MM.1S (cell line): ENCODE results near the gene ACACB.

Source experiments
- DNase-seq: peaks from one replicate; pipeline ENCODE4 v3.0.0-alpha.2; 2015
- H2AFZ ChIP-seq: fragments of 300-600 bp; sonication (generic); 2 replicates; pipeline ENCODE4 v1.6.0; 2016; ENCODE audit warnings: antibody characterized with exemption, low read length
- H3F3A ChIP-seq: fragments of 300-600 bp; sonication (generic); 2 replicates; pipeline ENCODE4 v1.6.1; 2016; ENCODE audit warnings: mild to moderate bottlenecking, antibody characterized with exemption, low read length, moderate library complexity, mixed read lengths; ENCODE audit not compliant: insufficient read depth
- H3K27ac ChIP-seq: fragments of 300-600 bp; sonication (generic); 2 replicates; pipeline ENCODE4 v1.5.1; 2016; ENCODE audit warnings: mild to moderate bottlenecking, low read length
- H3K27me3 ChIP-seq: fragments of 300-600 bp; sonication (generic); replicated peaks from 2 replicates; pipeline ENCODE4 v1.6.0; 2016; ENCODE audit warnings: low read length; ENCODE audit not compliant: insufficient read depth
- H3K36me3 ChIP-seq: fragments of 300-600 bp; sonication (generic); replicated peaks from 2 replicates; pipeline ENCODE4 v1.6.1; 2016; ENCODE audit warnings: mild to moderate bottlenecking, low read length, mixed read lengths; ENCODE audit not compliant: insufficient read depth
- H3K4me1 ChIP-seq: fragments of 300-600 bp; sonication (generic); 2 replicates; pipeline ENCODE4 v1.6.1; 2016; ENCODE audit warnings: low read length, mixed read lengths
- H3K4me2 ChIP-seq: fragments of 300-600 bp; sonication (generic); 2 replicates; pipeline ENCODE4 v1.6.0; 2016; ENCODE audit warnings: low read depth, low read length
- H3K4me3 ChIP-seq: fragments of 300-600 bp; sonication (generic); 2 replicates; pipeline ENCODE4 v1.5.1; 2016; ENCODE audit warnings: low read length, mixed read lengths
- H3K79me2 ChIP-seq: fragments of 300-600 bp; sonication (generic); 2 replicates; pipeline ENCODE4 v1.6.1; 2016; ENCODE audit warnings: mixed run types, low read length, mixed read lengths
- H3K9ac ChIP-seq: fragments of 300-600 bp; sonication (generic); 2 replicates; pipeline ENCODE4 v1.6.1; 2016; ENCODE audit warnings: low read length, mixed read lengths
- H3K9me2 ChIP-seq: fragments of 300-600 bp; sonication (generic); replicated peaks from 2 replicates; pipeline ENCODE4 v1.6.1; 2016; ENCODE audit warnings: mild to moderate bottlenecking, low read length, mixed read lengths; ENCODE audit not compliant: insufficient read depth
- H3K9me3 ChIP-seq: fragments of 300-600 bp; sonication (generic); replicated peaks from 2 replicates; pipeline ENCODE4 v1.6.1; 2016; ENCODE audit warnings: mild to moderate bottlenecking, low read length, mixed read lengths; ENCODE audit not compliant: insufficient read depth
- H4K20me1 ChIP-seq: fragments of 300-600 bp; sonication (generic); 2 replicates; pipeline ENCODE4 v1.6.1; 2016; ENCODE audit warnings: mild to moderate bottlenecking, low read length, moderate library complexity, mixed read lengths; ENCODE audit not compliant: insufficient read depth
- CTCF ChIP-seq: fragments of 300-600 bp; sonication (generic); IDR thresholded peaks from 2 replicates; pipeline ENCODE4 v1.5.1; 2016; ENCODE audit warnings: antibody characterized with exemption, low read length, mixed read lengths
- EZH2 ChIP-seq: fragments of 300-600 bp; sonication (generic); optimal IDR thresholded peaks from 2 replicates; pipeline ENCODE3; 2017; ENCODE audit warnings: low read depth, mild to moderate bottlenecking, antibody characterized with exemption, low read length, mixed read lengths
- EZH2phosphoT487 ChIP-seq: fragments of 300-600 bp; sonication (generic); IDR thresholded peaks from 2 replicates; pipeline ENCODE4 v1.6.1; 2018; ENCODE audit warnings: antibody characterized with exemption, low read length

Gene ACACB

GRCh38 chr12:109222062-109222461, 105.7 kb downstream of the ACACB start:
- Histone ChIP-seq H3K9ac (no peak overlapping the region), H3K9me3 (no peaks in the 10 kb centered on the region), H3K9me2 (no peaks in the 10 kb centered on the region), H3K36me3 (no peaks in the 10 kb centered on the region), H3K4me3 (no peak overlapping the region), H3K79me2 (no peaks in the 10 kb centered on the region), H2AFZ (no peak overlapping the region), H3K4me1 (no peaks in the 10 kb centered on the region), H3K27me3 (no peaks in the 10 kb centered on the region), H4K20me1 (no peaks in the 10 kb centered on the region), H3K4me2 (no peak overlapping the region), H3F3A (no peaks in the 10 kb centered on the region; the same call in 1 of the 2 replicates), H3K27ac (no peak overlapping the region)
- DNase-seq, result no peak
- TF ChIP-seq CTCF, result no peak
- TF ChIP-seq EZH2phosphoT487, result no peak
- no peak for TF ChIP-seq EZH2

GRCh38 chr12:109222496-109222895, 106.1 kb downstream of the ACACB start:
- H3K27me3 ChIP-seq, result no peaks in the 10 kb centered on the region
- TF ChIP-seq EZH2 (no peak), EZH2phosphoT487 (no peak), CTCF (no peak)
- H3K27ac ChIP-seq, result no peak overlapping the region
- H3K4me2 ChIP-seq, result no peak overlapping the region
- no peaks in the 10 kb centered on the region for H3K36me3 ChIP-seq
- no peaks in the 10 kb centered on the region for H3K9me2 ChIP-seq
- H3K79me2 ChIP-seq, result no peaks in the 10 kb centered on the region
- DNase-seq, result no peak
- H4K20me1 ChIP-seq, result no peaks in the 10 kb centered on the region
- no peaks in the 10 kb centered on the region for H3K4me1 ChIP-seq
- no peak overlapping the region for H3K9ac ChIP-seq
- no peaks in the 10 kb centered on the region; the same call in 1 of the 2 replicates for H3F3A ChIP-seq
- H2AFZ ChIP-seq, result no peak overlapping the region
- H3K9me3 ChIP-seq, result no peaks in the 10 kb centered on the region
- H3K4me3 ChIP-seq, result no peak overlapping the region

GRCh38 chr12:109223211-109223610, 106.8 kb downstream of the ACACB start:
- Histone ChIP-seq H3K9me3 (no peaks in the 10 kb centered on the region), H3K27me3 (no peaks in the 10 kb centered on the region), H3K27ac (no peak overlapping the region), H3K9ac (no peak overlapping the region), H2AFZ (no peak overlapping the region), H3K4me2 (no peak overlapping the region), H3K36me3 (no peaks in the 10 kb centered on the region), H3K79me2 (no peaks in the 10 kb centered on the region), H3K9me2 (no peaks in the 10 kb centered on the region), H4K20me1 (no peaks in the 10 kb centered on the region), H3K4me3 (no peak overlapping the region), H3F3A (no peaks in the 10 kb centered on the region; the same call in 1 of the 2 replicates), H3K4me1 (no peaks in the 10 kb centered on the region)
- no peak for TF ChIP-seq EZH2
- TF ChIP-seq CTCF, result no peak
- no peak for TF ChIP-seq EZH2phosphoT487
- no peak for DNase-seq
